GM12873 (cell line): ENCODE measurements around the gene L3MBTL4.

Experiments
- CTCF ChIP-seq: IDR thresholded peaks from 2 replicates; pipeline ENCODE4 v1.5.1; 2012; ENCODE audit warnings: low read depth, mild to moderate bottlenecking, moderate library complexity, low read length, control low read depth; ENCODE audit not compliant: insufficient read depth; ENCODE audit errors: missing control alignments

L3MBTL4 gene

GRCh38 chr18:6357668-6358067 is 57.0 kb downstream of the L3MBTL4 start:
- no peak for TF ChIP-seq CTCF

GRCh38 chr18:6355789-6356589 is 58.7 kb downstream of the L3MBTL4 start:
- no peak for TF ChIP-seq CTCF

- no peak for TF ChIP-seq CTCF
These were observed 62.4 kb downstream of the L3MBTL4 start for GRCh38 chr18:6352275-6352674.

GRCh38 chr18:6342990-6343389 is 71.7 kb downstream of the L3MBTL4 start:
- TF ChIP-seq CTCF = no peak

- no peak for TF ChIP-seq CTCF
These were observed 73.0 kb downstream of the L3MBTL4 start for GRCh38 chr18:6341709-6342108.

GRCh38 chr18:6341303-6341702 is 73.4 kb downstream of the L3MBTL4 start:
- no peak for TF ChIP-seq CTCF

- TF ChIP-seq CTCF = no peak
These were observed 74.6 kb downstream of the L3MBTL4 start for GRCh38 chr18:6340121-6340520.
